GM19025 (cell line): ENCODE results near the gene RABEP1.
A peak's percentile ranks its signal among the peaks of the same experiment; 100 is the strongest.
"Not testable (repeated sequence)": the region's sequence is repeated elsewhere in the genome, so short reads cannot be mapped to it uniquely, and the experiment has no call there.

Experiments used
- ATAC-seq: cut with Tn5 transposase; IDR thresholded peaks from one replicate; pipeline ENCODE4 v1.9.1; 2021; ENCODE audit warnings: mild to moderate bottlenecking, low read depth, moderate library complexity; ENCODE audit not compliant: unreplicated experiment

Gene RABEP1

GRCh38 chr17:5418858-5419355, 136.8 kb downstream of the RABEP1 start:
- peak; percentile 31 for ATAC-seq

- ATAC-seq = peak; percentile 82
Measured at GRCh38 chr17:5419356-5419958, 137.4 kb downstream of the RABEP1 start, which contains the start of gene NUP88. Gene NUP88, minus strand, starts transcription at chr17:5419662. Its CDS starts 12 bp downstream, at chr17:5419650.

- peak; percentile 46 for ATAC-seq
Measured at GRCh38 chr17:5419959-5420653, 138.0 kb downstream of the RABEP1 start, which contains the start of gene RPAIN. Gene RPAIN, plus strand, starts transcription at chr17:5420182. Its CDS starts 29 bp downstream, at chr17:5420211.

GRCh38 chr17:5422505-5422904, 140.4 kb downstream of the RABEP1 start:
- no peak for ATAC-seq

GRCh38 chr17:5424909-5425308, 142.8 kb downstream of the RABEP1 start:
- ATAC-seq = no peak

GRCh38 chr17:5425826-5426225, 143.7 kb downstream of the RABEP1 start:
- ATAC-seq = no peak

- no peak for ATAC-seq
Measured at GRCh38 chr17:5429191-5429887, 147.3 kb downstream of the RABEP1 start.

GRCh38 chr17:5430413-5430999, 148.4 kb downstream of the RABEP1 start:
- ATAC-seq = no peak

GRCh38 chr17:5431234-5431633, 149.2 kb downstream of the RABEP1 start:
- not testable (repeated sequence) for ATAC-seq

- no peak for ATAC-seq
Measured at GRCh38 chr17:5431949-5432556, 150.0 kb downstream of the RABEP1 start.

GRCh38 chr17:5434984-5435383, 152.9 kb downstream of the RABEP1 start:
- ATAC-seq = no peak
